A673 (cell line): ENCODE data around the gene BCAP29. TPM values are rescaled to one million over a fixed set of nuclear protein-coding genes. Genes with fewer than 3 reads are reported as not detected.

Experiments
- BruUV-seq: library from RNA; stranded (reverse); fragments of 400-500 nt; replicated peaks from 2 replicates; lab custom pipeline; 2021; lab: Mats Ljungman, UMichigan
- CTCF ChIA-PET: fragments of 300-600 bp; sonication (Branson Sonifier 250); formaldehyde crosslinking; loops from one replicate; lab custom pipeline; 2022; ENCODE audit warnings: antibody characterized with exemption; lab: Charles Lee
- POLR2A ChIA-PET: fragments of 300-600 bp; sonication (Branson Sonifier 250); formaldehyde crosslinking; loops from one replicate; lab custom pipeline; 2022; ENCODE audit warnings: antibody characterized with exemption; ENCODE audit not compliant: low non-redundant PET; lab: Charles Lee
- DNase-seq: peaks from one replicate; pipeline ENCODE4 v3.0.0-alpha.2; 2015; ENCODE audit warnings: low spot score
- H3K27ac ChIP-seq: fragments of 200-600 bp; sonication (generic); 2 replicates; pipeline ENCODE4 v1.5.1; 2016; ENCODE audit warnings: mixed run types, low read depth, mild to moderate bottlenecking, mixed read lengths, antibody characterized with exemption, low read length; ENCODE audit not compliant: poor library complexity, severe bottlenecking
- H3K27me3 ChIP-seq: fragments of 200-600 bp; sonication (generic); replicated peaks from 2 replicates; pipeline ENCODE4 v1.6.1; 2017; ENCODE audit warnings: mixed run types, low read depth, mild to moderate bottlenecking, mixed read lengths, antibody characterized with exemption, low read length; ENCODE audit not compliant: insufficient read depth, poor library complexity
- H3K36me3 ChIP-seq: fragments of 200-600 bp; sonication (generic); 2 replicates; pipeline ENCODE4 v1.6.1; 2016; ENCODE audit warnings: mixed run types, mild to moderate bottlenecking, mixed read lengths, antibody characterized with exemption, low read length; ENCODE audit not compliant: insufficient read depth, poor library complexity, severe bottlenecking
- H3K4me1 ChIP-seq: fragments of 200-600 bp; sonication (generic); 2 replicates; pipeline ENCODE4 v1.6.1; 2017; ENCODE audit warnings: mixed run types, mild to moderate bottlenecking, mixed read lengths, antibody characterized with exemption, low read length; ENCODE audit not compliant: insufficient read depth, poor library complexity, severe bottlenecking
- H3K4me3 ChIP-seq: fragments of 200-600 bp; sonication (generic); 2 replicates; pipeline ENCODE4 v1.5.1; 2016; ENCODE audit warnings: low read depth, mixed run types, mild to moderate bottlenecking, mixed read lengths, low read length; ENCODE audit not compliant: poor library complexity, severe bottlenecking
- H3K9me3 ChIP-seq: fragments of 200-600 bp; sonication (generic); 2 replicates; pipeline ENCODE4 v1.6.1; 2016; ENCODE audit warnings: mixed run types, low read depth, mild to moderate bottlenecking, mixed read lengths, antibody characterized with exemption, low read length; ENCODE audit not compliant: poor library complexity, severe bottlenecking
- EZH2 ChIP-seq: fragments of 200-600 bp; sonication (generic); IDR thresholded peaks from 2 replicates; pipeline ENCODE4 v1.6.1; 2017; ENCODE audit warnings: borderline replicate concordance, low read depth, mild to moderate bottlenecking, mixed read lengths, antibody characterized with exemption, low read length; ENCODE audit not compliant: poor library complexity, severe bottlenecking
- intact Hi-C: fragments of 100-400 bp; cut with micrococcal nuclease; formaldehyde crosslinking; loops from one replicate; pipeline ENCODE4 v1.10.0; 2022; ENCODE audit not compliant: unreplicated experiment
- total RNA-seq: library from RNA; stranded (reverse); gene quantifications from 2 replicates; pipeline ENCODE4 v1.2.3, GENCODE V29; 2021
- TF ChIP-seq, protein P1 (sequence below): fragments of 300-800, 200-600 bp; sonication (generic); conservative IDR thresholded peaks from 2 replicates; pipeline ENCODE4 v1.5.1; 2017; ENCODE audit warnings: low read depth, mild to moderate bottlenecking, antibody characterized with exemption, low read length, moderate library complexity, mixed read lengths

The BCAP29 gene
- total RNA-seq, 1 experiment from 2014 or later, result 32.0 TPM

DNA sequence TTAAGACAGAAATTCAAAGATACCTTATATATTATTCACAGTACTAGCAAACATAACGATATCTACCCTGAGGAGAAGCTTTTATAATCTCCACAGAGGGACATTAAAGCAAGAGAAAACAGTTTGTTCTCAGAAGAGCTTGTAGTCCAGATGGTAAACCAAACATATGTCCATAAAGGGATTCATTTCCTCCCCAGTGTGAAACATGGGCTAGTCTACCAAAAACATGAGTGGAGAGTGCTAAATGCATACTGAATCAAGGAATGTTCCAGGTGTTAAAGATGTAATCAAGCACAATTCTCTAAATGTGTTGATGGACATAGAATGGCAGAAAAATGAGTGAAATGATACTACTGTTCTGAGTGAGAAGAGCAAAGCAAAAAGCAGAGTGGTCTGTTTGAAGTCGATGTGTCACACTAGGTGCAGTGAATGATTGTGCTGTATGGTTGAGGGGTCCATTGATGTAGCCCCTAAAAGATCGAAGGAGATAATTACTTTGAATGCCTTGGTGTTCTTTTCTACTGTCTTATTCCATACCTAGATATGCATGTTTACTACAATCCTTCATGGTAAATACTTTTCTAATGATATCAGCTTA, 25.3 kb downstream of the BCAP29 start:
- CTCF ChIA-PET, result no interaction called here
- Histone ChIP-seq H3K27ac (no peak overlapping the region), H3K4me3 (no peak overlapping the region), H3K36me3 (no peaks in the 10 kb centered on the region), H3K4me1 (peaks cover 8% of the 10 kb centered on the region), H3K27me3 (no peaks in the 10 kb centered on the region), H3K9me3 (no peaks in the 10 kb centered on the region)
- TF ChIP-seq EZH2, result no peak
- TF ChIP-seq, protein P1, sequence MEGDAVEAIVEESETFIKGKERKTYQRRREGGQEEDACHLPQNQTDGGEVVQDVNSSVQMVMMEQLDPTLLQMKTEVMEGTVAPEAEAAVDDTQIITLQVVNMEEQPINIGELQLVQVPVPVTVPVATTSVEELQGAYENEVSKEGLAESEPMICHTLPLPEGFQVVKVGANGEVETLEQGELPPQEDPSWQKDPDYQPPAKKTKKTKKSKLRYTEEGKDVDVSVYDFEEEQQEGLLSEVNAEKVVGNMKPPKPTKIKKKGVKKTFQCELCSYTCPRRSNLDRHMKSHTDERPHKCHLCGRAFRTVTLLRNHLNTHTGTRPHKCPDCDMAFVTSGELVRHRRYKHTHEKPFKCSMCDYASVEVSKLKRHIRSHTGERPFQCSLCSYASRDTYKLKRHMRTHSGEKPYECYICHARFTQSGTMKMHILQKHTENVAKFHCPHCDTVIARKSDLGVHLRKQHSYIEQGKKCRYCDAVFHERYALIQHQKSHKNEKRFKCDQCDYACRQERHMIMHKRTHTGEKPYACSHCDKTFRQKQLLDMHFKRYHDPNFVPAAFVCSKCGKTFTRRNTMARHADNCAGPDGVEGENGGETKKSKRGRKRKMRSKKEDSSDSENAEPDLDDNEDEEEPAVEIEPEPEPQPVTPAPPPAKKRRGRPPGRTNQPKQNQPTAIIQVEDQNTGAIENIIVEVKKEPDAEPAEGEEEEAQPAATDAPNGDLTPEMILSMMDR, result no peak
- intact Hi-C loops, result no loop called here
- DNase-seq, result no peak
- POLR2A ChIA-PET, result no interaction called here
- BruUV-seq, result no TSS peak

DNA sequence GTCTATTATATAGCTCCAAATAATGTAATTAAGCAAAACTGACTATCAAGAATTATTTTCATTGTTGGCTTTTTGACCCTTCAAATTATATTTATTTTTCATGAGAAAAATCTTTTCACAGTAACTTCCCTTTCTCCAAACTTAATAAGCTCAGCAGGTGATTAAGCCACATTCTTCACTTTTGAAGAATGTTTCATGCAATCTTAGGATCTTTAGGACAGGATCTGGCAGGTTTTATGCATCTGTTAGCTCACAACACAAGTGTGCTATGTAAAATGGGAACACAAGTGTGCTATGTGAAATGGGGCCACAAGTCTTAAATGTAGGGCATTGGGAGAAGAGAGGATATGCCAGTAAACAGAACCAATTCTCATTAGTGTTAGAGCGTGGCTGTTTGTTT, 26.3 kb downstream of the BCAP29 start:
- no peaks in the 10 kb centered on the region for H3K36me3 ChIP-seq
- H3K4me3 ChIP-seq, result no peak overlapping the region
- no peak overlapping the region for H3K27ac ChIP-seq
- no peaks in the 10 kb centered on the region for H3K27me3 ChIP-seq
- CTCF ChIA-PET, result no interaction called here
- no peak for DNase-seq
- H3K9me3 ChIP-seq, result no peaks in the 10 kb centered on the region
- BruUV-seq, result no TSS peak
- POLR2A ChIA-PET, result interaction anchor here (0.7 kb wide), 1 partner anchor 35 kb away, joined by 4 read pairs; no protein-coding TSS in a partner anchor
- TF ChIP-seq EZH2, result no peak
- TF ChIP-seq, protein P1, result no peak
- intact Hi-C loops, result no loop called here
- peaks cover 12% of the 10 kb centered on the region for H3K4me1 ChIP-seq

DNA sequence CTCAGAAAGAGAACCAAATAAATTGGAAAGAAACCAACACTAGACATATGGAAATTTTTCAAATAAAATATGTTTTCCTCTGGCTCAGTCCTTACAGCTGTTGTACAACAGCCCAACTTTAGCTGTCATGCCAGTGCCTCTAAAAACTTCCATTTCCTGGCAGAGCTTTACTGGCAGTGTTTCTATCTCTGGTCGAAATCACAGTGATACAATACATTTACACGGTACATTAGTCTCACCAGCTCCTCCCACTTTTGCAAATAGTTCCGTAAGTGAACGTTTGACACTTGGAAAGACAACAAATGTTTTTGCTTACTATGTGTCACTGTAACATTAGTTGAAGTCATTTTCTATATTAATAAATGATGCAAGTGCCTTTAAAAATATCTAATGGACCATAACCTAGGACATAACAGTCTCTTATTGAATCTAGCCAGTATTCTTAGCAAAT, 29.8 kb downstream of the BCAP29 start:
- CTCF ChIA-PET, result no interaction called here
- BruUV-seq, result no TSS peak
- POLR2A ChIA-PET, result no interaction called here
- Histone ChIP-seq H3K36me3 (no peaks in the 10 kb centered on the region), H3K9me3 (no peaks in the 10 kb centered on the region), H3K27ac (peak overlapping the region; percentile 11), H3K4me3 (no peak overlapping the region), H3K27me3 (no peaks in the 10 kb centered on the region), H3K4me1 (peaks cover 12% of the 10 kb centered on the region)
- peak; percentile 37 for DNase-seq
- TF ChIP-seq, protein P1, result no peak
- no peak for TF ChIP-seq EZH2
- intact Hi-C loops, result no loop called here
